ENCODE data around the gene SCARB1.

The SCARB1 gene

GRCh38 chr12:124757329-124757728 lies 106.3 kb downstream of the SCARB1 start:
- H3K4me3 ChIP-seq (ENCODE audit: low read length) = no peak overlapping the region

DNA sequence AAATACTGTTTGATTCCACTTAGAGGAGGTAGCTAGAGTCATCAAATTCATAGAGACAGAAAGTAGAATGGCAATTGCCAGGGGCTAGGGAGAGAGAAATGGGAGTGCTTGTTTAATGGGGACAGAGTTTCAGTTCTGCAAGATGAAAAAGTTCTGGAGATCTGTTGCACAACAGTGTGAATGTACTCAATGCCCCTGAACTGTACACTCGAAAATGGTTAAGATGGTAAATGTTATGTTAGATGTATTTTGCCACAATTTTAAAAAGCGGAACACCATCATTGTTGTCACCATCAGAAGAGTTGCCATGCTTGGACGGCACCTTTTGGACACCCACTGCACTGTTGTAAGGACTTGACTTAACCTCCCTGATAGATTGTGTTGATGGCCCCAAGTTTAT lies 106.9 kb downstream of the SCARB1 start:
- Histone ChIP-seq H3K4me1 (ENCODE audit: insufficient read depth, low read length) (peaks cover 26% of the 10 kb centered on the region), H2AFZ (ENCODE audit: low read depth, low read length) (no peak overlapping the region), H3K27me3 (ENCODE audit: insufficient read depth, low read length) (no peaks in the 10 kb centered on the region), H3K4me3 (ENCODE audit: low read length) (no peak overlapping the region), H3K36me3 (ENCODE audit: insufficient read depth, low read length) (no peaks in the 10 kb centered on the region), H3K9me3 (ENCODE audit: low read length) (no peaks in the 10 kb centered on the region)

More at GRCh38 chr12:124757329-124757728, 106.3 kb downstream of the SCARB1 start:
- Histone ChIP-seq H3K36me3 (ENCODE audit: insufficient read depth, low read length) (no peaks in the 10 kb centered on the region), H2AFZ (ENCODE audit: low read depth, low read length) (no peak overlapping the region), H3K9me3 (ENCODE audit: low read length) (no peaks in the 10 kb centered on the region), H3K27me3 (ENCODE audit: insufficient read depth, low read length) (no peaks in the 10 kb centered on the region), H3K4me1 (ENCODE audit: insufficient read depth, low read length) (peaks cover 26% of the 10 kb centered on the region)

GRCh38 chr12:124756166-124756565 lies 107.5 kb downstream of the SCARB1 start:
- Histone ChIP-seq H3K9me3 (ENCODE audit: low read length) (no peaks in the 10 kb centered on the region), H3K4me1 (ENCODE audit: insufficient read depth, low read length) (peaks cover 27% of the 10 kb centered on the region), H3K4me3 (ENCODE audit: low read length) (no peak overlapping the region)

GRCh38 chr12:124755801-124756148 lies 107.9 kb downstream of the SCARB1 start:
- Histone ChIP-seq H3K9me3 (ENCODE audit: low read length) (no peaks in the 10 kb centered on the region), H3K27me3 (ENCODE audit: insufficient read depth, low read length) (no peaks in the 10 kb centered on the region), H3K36me3 (ENCODE audit: insufficient read depth, low read length) (no peaks in the 10 kb centered on the region), H3K4me1 (ENCODE audit: insufficient read depth, low read length) (peaks cover 30% of the 10 kb centered on the region), H2AFZ (ENCODE audit: low read depth, low read length) (no peak overlapping the region), H3K4me3 (ENCODE audit: low read length) (no peak overlapping the region)

More at GRCh38 chr12:124756166-124756565, 107.5 kb downstream of the SCARB1 start:
- Histone ChIP-seq H3K36me3 (ENCODE audit: insufficient read depth, low read length) (no peaks in the 10 kb centered on the region), H3K27me3 (ENCODE audit: insufficient read depth, low read length) (no peaks in the 10 kb centered on the region), H2AFZ (ENCODE audit: low read depth, low read length) (no peak overlapping the region)

- Histone ChIP-seq H3K27me3 (ENCODE audit: insufficient read depth, low read length) (no peaks in the 10 kb centered on the region), H3K4me3 (ENCODE audit: low read length) (no peak overlapping the region), H3K4me1 (ENCODE audit: insufficient read depth, low read length) (peaks cover 32% of the 10 kb centered on the region)
Observed at GRCh38 chr12:124754949-124755800, 108.5 kb downstream of the SCARB1 start.

GRCh38 chr12:124754491-124754890 lies 109.2 kb downstream of the SCARB1 start:
- peaks cover 36% of the 10 kb centered on the region for H3K4me1 ChIP-seq (ENCODE audit: insufficient read depth, low read length)
- no peak overlapping the region for H3K4me3 ChIP-seq (ENCODE audit: low read length)
- H3K36me3 ChIP-seq (ENCODE audit: insufficient read depth, low read length) = no peaks in the 10 kb centered on the region
- no peak overlapping the region for H2AFZ ChIP-seq (ENCODE audit: low read depth, low read length)
- H3K27me3 ChIP-seq (ENCODE audit: insufficient read depth, low read length) = no peaks in the 10 kb centered on the region
- H3K9me3 ChIP-seq (ENCODE audit: low read length) = no peaks in the 10 kb centered on the region

More at GRCh38 chr12:124754949-124755800, 108.5 kb downstream of the SCARB1 start:
- H2AFZ ChIP-seq (ENCODE audit: low read depth, low read length) = peak overlapping the region; percentile 21
- no peaks in the 10 kb centered on the region for H3K9me3 ChIP-seq (ENCODE audit: low read length)
- no peaks in the 10 kb centered on the region for H3K36me3 ChIP-seq (ENCODE audit: insufficient read depth, low read length)

DNA sequence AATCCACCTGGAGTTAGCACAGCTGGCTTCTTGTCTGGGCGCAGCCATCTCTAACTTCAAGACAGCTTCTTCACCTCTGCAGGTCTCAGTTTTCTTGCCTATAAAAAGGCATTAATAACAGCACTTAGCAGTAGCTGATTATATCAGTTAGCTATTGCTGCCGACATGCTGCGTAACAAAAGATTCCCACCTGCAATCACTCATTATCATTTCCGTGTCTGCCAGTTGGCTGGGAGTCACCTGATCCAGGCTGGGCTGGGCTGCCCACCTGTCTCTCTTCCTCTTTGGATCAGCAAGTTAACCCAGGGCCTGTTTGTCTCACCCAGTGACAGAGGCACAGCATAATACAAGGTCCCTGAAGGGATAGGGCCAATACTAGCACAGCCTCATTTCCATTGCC lies 109.7 kb downstream of the SCARB1 start:
- H2AFZ ChIP-seq (ENCODE audit: low read depth, low read length) = no peak overlapping the region
- no peaks in the 10 kb centered on the region for H3K36me3 ChIP-seq (ENCODE audit: insufficient read depth, low read length)
- no peak overlapping the region for H3K4me3 ChIP-seq (ENCODE audit: low read length)
- H3K4me1 ChIP-seq (ENCODE audit: insufficient read depth, low read length) = peaks cover 34% of the 10 kb centered on the region
- H3K27me3 ChIP-seq (ENCODE audit: insufficient read depth, low read length) = no peaks in the 10 kb centered on the region
- H3K9me3 ChIP-seq (ENCODE audit: low read length) = no peaks in the 10 kb centered on the region

DNA sequence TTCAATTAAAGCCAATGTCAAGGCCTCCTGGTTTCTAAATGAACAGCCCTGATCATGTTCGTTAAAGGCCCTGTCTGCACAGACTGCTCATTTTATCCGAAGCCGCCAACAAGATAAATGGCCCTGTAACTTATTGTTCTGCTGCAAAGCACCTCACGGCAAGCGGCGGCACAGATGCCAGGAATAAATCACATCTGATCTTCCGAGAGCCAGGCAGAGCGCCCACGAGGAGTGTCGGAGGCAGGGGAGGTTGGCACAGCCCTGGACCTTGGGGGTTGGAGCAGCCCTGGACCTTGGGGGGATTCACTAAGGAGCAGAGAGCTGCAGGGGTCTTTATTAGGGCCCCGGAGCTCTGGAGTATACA lies 110.5 kb downstream of the SCARB1 start:
- no peak overlapping the region for H3K4me3 ChIP-seq (ENCODE audit: low read length)
- no peaks in the 10 kb centered on the region for H3K27me3 ChIP-seq (ENCODE audit: insufficient read depth, low read length)
- no peaks in the 10 kb centered on the region for H3K9me3 ChIP-seq (ENCODE audit: low read length)
- H3K36me3 ChIP-seq (ENCODE audit: insufficient read depth, low read length) = no peaks in the 10 kb centered on the region
- H2AFZ ChIP-seq (ENCODE audit: low read depth, low read length) = no peak overlapping the region
- peaks cover 28% of the 10 kb centered on the region for H3K4me1 ChIP-seq (ENCODE audit: insufficient read depth, low read length)

- H3K4me3 ChIP-seq (ENCODE audit: low read length) = no peak overlapping the region
- no peak overlapping the region for H2AFZ ChIP-seq (ENCODE audit: low read depth, low read length)
- peaks cover 28% of the 10 kb centered on the region for H3K4me1 ChIP-seq (ENCODE audit: insufficient read depth, low read length)
- H3K36me3 ChIP-seq (ENCODE audit: insufficient read depth, low read length) = no peaks in the 10 kb centered on the region
- H3K9me3 ChIP-seq (ENCODE audit: low read length) = no peaks in the 10 kb centered on the region
- no peaks in the 10 kb centered on the region for H3K27me3 ChIP-seq (ENCODE audit: insufficient read depth, low read length)
Observed at GRCh38 chr12:124752437-124753227, 111.0 kb downstream of the SCARB1 start.

- H3K4me3 ChIP-seq (ENCODE audit: low read length) = no peak overlapping the region
- H3K27me3 ChIP-seq (ENCODE audit: insufficient read depth, low read length) = no peaks in the 10 kb centered on the region
- no peak overlapping the region for H2AFZ ChIP-seq (ENCODE audit: low read depth, low read length)
- H3K9me3 ChIP-seq (ENCODE audit: low read length) = no peaks in the 10 kb centered on the region
- no peaks in the 10 kb centered on the region for H3K36me3 ChIP-seq (ENCODE audit: insufficient read depth, low read length)
- peaks cover 28% of the 10 kb centered on the region for H3K4me1 ChIP-seq (ENCODE audit: insufficient read depth, low read length)
Observed at GRCh38 chr12:124751654-124752355, 111.9 kb downstream of the SCARB1 start.

GRCh38 chr12:124750787-124751471 lies 112.7 kb downstream of the SCARB1 start:
- no peak overlapping the region for H2AFZ ChIP-seq (ENCODE audit: low read depth, low read length)
- H3K9me3 ChIP-seq (ENCODE audit: low read length) = no peaks in the 10 kb centered on the region
- no peaks in the 10 kb centered on the region for H3K27me3 ChIP-seq (ENCODE audit: insufficient read depth, low read length)
- no peak overlapping the region for H3K4me3 ChIP-seq (ENCODE audit: low read length)
- H3K4me1 ChIP-seq (ENCODE audit: insufficient read depth, low read length) = peaks cover 32% of the 10 kb centered on the region
- H3K36me3 ChIP-seq (ENCODE audit: insufficient read depth, low read length) = no peaks in the 10 kb centered on the region

- peaks cover 30% of the 10 kb centered on the region for H3K4me1 ChIP-seq (ENCODE audit: insufficient read depth, low read length)
- H3K9me3 ChIP-seq (ENCODE audit: low read length) = no peaks in the 10 kb centered on the region
- no peaks in the 10 kb centered on the region for H3K27me3 ChIP-seq (ENCODE audit: insufficient read depth, low read length)
- H2AFZ ChIP-seq (ENCODE audit: low read depth, low read length) = no peak overlapping the region
- H3K36me3 ChIP-seq (ENCODE audit: insufficient read depth, low read length) = no peaks in the 10 kb centered on the region
- H3K4me3 ChIP-seq (ENCODE audit: low read length) = no peak overlapping the region
Observed at GRCh38 chr12:124750149-124750656, 113.5 kb downstream of the SCARB1 start.

All from neuron (in vitro differentiated cells).